HCT116 (cell line): Measurements from ENCODE around the gene TMCO4.
"Not testable (repeated sequence)": the region's sequence is repeated elsewhere in the genome, so short reads cannot be mapped to it uniquely, and the experiment has no call there.

Experiments used
- CBX3 ChIP-seq: IDR thresholded peaks from 2 replicates; pipeline ENCODE4 v1.6.1; 2012; ENCODE audit warnings: low read depth
- CTCF ChIP-seq, 3 experiments: fragments of 200-600 bp in 1 of 3; sonication (generic) in 1 of 3; IDR thresholded peaks in 2 of 3; conservative IDR thresholded peaks in 1 of 3; 2 replicates each; pipeline ENCODE4 v1.5.1; 2012 to 2017; ENCODE audit warnings: low read depth in 2 of 3, low read length in 2 of 3, antibody characterized with exemption in 1 of 3, borderline replicate concordance in 1 of 3, control low read depth in 1 of 3, mild to moderate bottlenecking in 1 of 3, mixed read lengths in 1 of 3, mixed run types in 1 of 3, moderate library complexity in 1 of 3; ENCODE audit not compliant: insufficient read depth in 1 of 3
- EZH2phosphoT487 ChIP-seq: fragments of 200-600 bp; IDR thresholded peaks from 2 replicates; pipeline ENCODE4 v1.6.1; 2018; ENCODE audit warnings: antibody characterized with exemption, borderline replicate concordance
- MAX ChIP-seq: IDR thresholded peaks from 2 replicates; pipeline ENCODE4 v1.6.1; 2012
- ZNF274 ChIP-seq: fragments of 200-500 bp; sonication (Bioruptor generic); IDR thresholded peaks from 2 replicates; pipeline ENCODE4 v1.6.1; 2014; ENCODE audit warnings: mild to moderate bottlenecking, low read depth, low read length, inconsistent platforms

- not testable (repeated sequence) for TF ChIP-seq CTCF (IDR thresholded peaks at IDR 0.05 in 2 of 3, conservative IDR thresholded peaks at IDR 0.05 in 1 of 3; ENCODE audit: borderline replicate concordance in 1 of 3, insufficient read depth in 1 of 3, low read depth in 2 of 3, low read length in 2 of 3); ZNF274; EZH2phosphoT487; CBX3; MAX
Measured at GRCh38 chr1:19847334-19847733, 47.6 kb upstream of the TMCO4 start.
